ENCODE data around the gene CUTC. TPM values are rescaled to one million over a fixed set of nuclear protein-coding genes. Genes with fewer than 3 reads are reported as not detected.

CUTC gene
- total RNA-seq, 1 experiment from 2014 or later = 21.6 TPM

- no peak overlapping the region for H2BK20ac ChIP-seq (ENCODE audit: low read depth, low read length, poor library complexity, severe bottlenecking)
- H2AFZ ChIP-seq (ENCODE audit: low read length) = no peak overlapping the region
- H3K79me2 ChIP-seq (ENCODE audit: insufficient read depth, low read length) = no peaks in the 10 kb centered on the region
- Mint-ChIP-seq H3K27ac (no peak overlapping the region), H3K4me1 (no peaks in the 10 kb centered on the region), H3K27me3 (ENCODE audit: low read depth) (no peaks in the 10 kb centered on the region), H3K4me3 (no peak overlapping the region), H3K36me3 (ENCODE audit: insufficient read depth in 1 of 3, low read depth in 3 of 3) (no peaks in the 10 kb centered on the region; a peak in 2 of 7 replicates), H3K9me3 (no peaks in the 10 kb centered on the region)
- no peak overlapping the region for H4K91ac ChIP-seq (ENCODE audit: insufficient read length, low read depth, low read length)
- H3K56ac ChIP-seq (ENCODE audit: insufficient read length, low read depth, low read length) = no peak overlapping the region
- H3K23me2 ChIP-seq (ENCODE audit: insufficient read length, low read depth, low read length, poor library complexity, severe bottlenecking) = no peaks in the 10 kb centered on the region
- H3K14ac ChIP-seq (ENCODE audit: insufficient read depth, low read length) = no peak overlapping the region
- no peak overlapping the region for H3K18ac ChIP-seq (ENCODE audit: insufficient read length, low read depth, low read length)
- H3K4me1 ChIP-seq (ENCODE audit: insufficient read depth, low read length) = no peaks in the 10 kb centered on the region
- H3K27me3 ChIP-seq (ENCODE audit: insufficient read depth, low read length) = no peaks in the 10 kb centered on the region
- no peak overlapping the region for H2BK120ac ChIP-seq (ENCODE audit: low read depth, low read length, poor library complexity, severe bottlenecking)
- H3K79me1 ChIP-seq (ENCODE audit: insufficient read depth, low read depth, low read length, poor library complexity, severe bottlenecking) = no peaks in the 10 kb centered on the region
- H3K4me2 ChIP-seq (ENCODE audit: insufficient read depth, insufficient read length, low read length) = no peak overlapping the region
- no peak overlapping the region for H4K5ac ChIP-seq (ENCODE audit: insufficient read length, low read depth, low read length)
- H2BK5ac ChIP-seq (ENCODE audit: insufficient read length, low read length) = no peak overlapping the region
- H2BK15ac ChIP-seq (ENCODE audit: low read depth, low read length) = no peak overlapping the region
- no peak overlapping the region for H3K4ac ChIP-seq (ENCODE audit: low read depth, low read length)
- whole genome bisulfite sequencing (ENCODE audit: extremely low coverage, insufficient read length, low lambda C conversion rate) = no CpG with 5 or more reads among the region's 2 CpGs
- H3K9me3 ChIP-seq (ENCODE audit: control insufficient read depth, low read depth, low read length) = no peaks in the 10 kb centered on the region
- H2AK5ac ChIP-seq (ENCODE audit: insufficient read length, low read length) = no peak overlapping the region
- H3K9ac ChIP-seq (ENCODE audit: extremely low read depth, insufficient read length, low read length) = no peak overlapping the region
- no peak overlapping the region for H3K27ac ChIP-seq (ENCODE audit: insufficient read length, low read depth, low read length)
- DNase-seq = no peak
- no peak overlapping the region for H3K23ac ChIP-seq (ENCODE audit: insufficient read length, low read depth, low read length)
- no peak overlapping the region for H3T11ph ChIP-seq (ENCODE audit: low read length)
- no peak for TF ChIP-seq CTCF (conservative IDR thresholded peaks at IDR 0.05)
- no peak overlapping the region for H2BK12ac ChIP-seq (ENCODE audit: insufficient read length, low read depth, low read length)
- H4K20me1 ChIP-seq (ENCODE audit: control insufficient read depth, insufficient read depth, insufficient read length) = no peaks in the 10 kb centered on the region
- H4K8ac ChIP-seq (replicated peaks; ENCODE audit: insufficient read length, low read depth, low read length) = no peak overlapping the region
Observed at GRCh38 chr10:99685597-99685967, 46.5 kb upstream of the CUTC start.

Measured in H9 (cell line).